Midbrain (tissue), 1 donor: ENCODE data around the gene C1RL.

Source experiments
- DNase-seq: peaks from one replicate; lab custom pipeline; 2025; lab: John Stamatoyannopoulos, UW

The C1RL gene

DNA sequence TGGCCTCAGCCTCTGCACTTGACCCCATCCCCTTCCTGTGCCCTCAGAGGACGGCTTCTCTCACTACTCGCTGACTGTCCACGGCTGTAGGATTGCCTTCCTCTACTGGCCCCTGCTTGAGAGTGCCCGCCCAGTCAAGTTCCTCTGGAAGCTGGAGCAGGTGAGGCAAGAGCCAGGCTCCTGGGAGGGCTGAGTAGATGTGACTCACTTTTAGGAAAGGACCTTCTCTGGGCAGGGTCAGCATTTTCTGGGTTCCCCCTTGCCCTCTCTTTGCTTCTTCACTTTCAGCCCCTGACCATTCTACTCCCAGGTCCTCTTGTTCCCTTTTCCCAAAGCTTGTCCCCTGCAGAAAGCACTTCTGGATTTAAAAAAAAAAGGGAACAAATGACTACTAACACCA lies 28.9 kb upstream of the C1RL start:
- DNase-seq: no peak

DNA sequence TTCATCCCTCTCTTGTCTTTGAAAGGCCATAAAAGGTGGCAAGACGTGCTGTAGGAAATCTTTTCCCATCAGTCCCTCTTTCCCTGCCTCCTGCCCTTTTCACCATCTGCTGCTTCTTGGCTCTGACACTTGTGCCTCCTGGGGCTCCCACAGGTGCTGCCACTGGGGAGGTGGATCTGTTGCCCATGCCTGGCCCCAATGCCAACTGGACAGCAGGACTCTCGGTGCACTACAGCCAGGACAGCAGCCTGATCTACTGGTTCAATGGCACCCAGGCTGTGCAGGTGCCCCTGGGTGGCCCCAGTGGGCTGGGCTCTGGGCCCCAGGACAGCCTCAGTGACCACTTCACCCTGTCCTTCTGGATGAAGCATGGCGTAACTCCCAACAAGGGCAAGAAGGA lies 27.7 kb upstream of the C1RL start:
- DNase-seq: no peak

DNA sequence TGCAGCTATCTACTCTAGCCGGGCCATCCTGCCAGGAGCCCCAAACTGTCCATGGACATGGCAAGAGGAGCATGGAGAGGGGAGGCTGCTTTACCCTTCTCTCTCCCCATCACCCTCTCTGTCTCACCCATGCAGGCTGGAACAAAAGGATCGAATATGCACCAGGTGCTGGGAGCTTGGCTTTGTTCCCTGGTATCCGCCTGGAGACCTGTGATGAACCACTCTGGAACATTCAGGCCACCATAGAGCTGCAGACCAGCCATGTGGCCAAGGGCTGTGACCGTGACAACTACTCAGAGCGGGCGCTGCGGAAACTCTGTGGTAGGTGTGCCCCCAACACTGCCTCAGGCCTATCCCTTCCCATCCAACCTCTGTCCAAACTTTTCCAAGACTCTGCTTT lies 27.1 kb upstream of the C1RL start:
- no peak for DNase-seq

DNA sequence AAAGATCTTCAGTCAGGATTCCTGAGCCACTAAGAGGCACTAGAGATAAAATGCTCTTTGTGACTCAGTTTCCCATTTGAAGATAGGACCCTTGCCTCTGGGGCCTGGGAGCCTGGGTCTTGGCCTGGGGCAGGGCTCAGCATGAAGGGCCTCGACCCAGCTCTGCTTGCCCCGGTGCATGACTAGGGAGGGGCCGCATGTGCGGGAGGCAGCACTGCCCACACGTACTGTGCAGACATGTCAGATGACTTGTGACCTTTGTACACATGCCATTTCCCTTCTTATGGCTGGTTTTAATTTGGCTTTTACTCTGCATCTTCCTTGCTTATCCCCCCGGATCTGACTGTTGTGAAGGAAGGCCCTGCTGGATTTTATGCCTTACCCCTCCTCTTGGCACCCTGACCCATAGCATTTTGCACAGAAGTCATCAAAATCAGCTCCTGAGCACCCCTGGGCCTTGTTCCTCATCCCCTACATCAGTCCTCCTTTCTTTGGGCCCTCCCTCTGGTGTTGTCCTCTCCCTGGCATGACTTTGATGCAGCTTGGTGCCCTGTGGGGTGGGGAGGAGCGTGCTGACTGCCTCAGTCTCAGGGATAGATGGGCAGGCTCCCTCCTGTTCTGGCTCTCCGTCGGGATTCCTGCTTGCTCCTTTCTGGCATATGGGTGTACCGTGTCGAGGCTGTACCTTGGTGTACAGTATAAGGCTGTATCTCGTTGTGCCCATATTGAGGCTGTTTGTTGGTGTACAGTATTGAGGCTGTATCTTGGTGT lies 25.6 kb upstream of the C1RL start:
- no peak for DNase-seq

DNA sequence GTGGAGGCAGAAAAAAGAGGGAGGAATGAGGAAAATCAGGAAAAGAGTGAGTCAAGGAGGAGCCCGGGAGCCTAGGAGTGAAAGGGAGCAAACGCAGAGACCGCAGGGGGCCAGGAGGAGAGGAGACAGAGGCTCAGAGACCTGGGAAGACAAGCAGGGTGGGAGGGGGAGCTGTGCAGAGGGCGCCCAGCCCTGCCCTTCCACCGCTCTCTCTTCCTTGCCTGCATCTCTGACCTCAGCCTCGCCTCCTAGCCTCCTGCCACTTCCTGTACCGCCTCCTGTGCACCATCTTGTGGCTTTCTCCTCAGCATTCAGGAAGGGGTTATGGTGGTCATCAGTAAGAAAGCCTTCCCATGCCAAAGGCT lies 22.5 kb upstream of the C1RL start:
- DNase-seq: no peak

DNA sequence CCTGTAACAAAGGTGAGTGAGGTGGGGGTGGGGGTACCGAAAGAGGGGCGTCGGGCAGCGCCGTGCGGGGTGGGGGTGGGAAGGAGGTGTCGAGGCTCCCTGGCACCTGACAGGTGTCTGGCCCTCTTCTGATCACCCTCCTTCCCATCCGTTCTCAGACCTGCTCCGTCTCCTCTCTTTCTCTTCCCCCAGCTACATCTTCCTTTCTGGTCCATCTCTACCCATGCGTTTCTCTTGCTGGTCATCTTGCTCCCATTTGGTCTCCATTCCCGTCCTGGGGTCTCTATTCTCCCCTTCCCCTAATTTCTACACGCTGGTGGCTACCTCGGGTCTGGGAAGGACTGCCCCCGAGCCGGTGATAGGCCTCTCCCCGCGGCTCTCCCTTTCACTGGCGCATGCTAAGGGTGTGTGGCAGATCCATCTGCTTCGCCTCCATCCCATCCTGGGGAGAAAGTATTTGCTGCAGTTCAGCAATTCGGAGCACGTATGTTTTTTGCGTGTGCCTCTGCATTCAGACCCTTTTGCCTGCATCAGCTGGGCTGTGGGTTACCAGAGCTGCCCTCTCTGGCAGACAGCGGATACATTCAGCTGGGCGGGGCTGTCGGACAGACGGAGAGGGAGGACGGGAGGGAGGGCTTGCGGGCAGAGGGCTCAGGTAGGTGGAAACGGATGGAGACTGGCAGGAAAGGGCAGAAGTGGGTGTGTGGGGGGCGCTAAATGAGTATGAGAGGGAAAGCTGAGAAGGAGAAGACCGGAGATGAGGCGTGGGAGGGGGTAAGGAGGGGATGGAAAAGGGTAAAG lies 21.9 kb upstream of the C1RL start:
- no peak for DNase-seq

DNA sequence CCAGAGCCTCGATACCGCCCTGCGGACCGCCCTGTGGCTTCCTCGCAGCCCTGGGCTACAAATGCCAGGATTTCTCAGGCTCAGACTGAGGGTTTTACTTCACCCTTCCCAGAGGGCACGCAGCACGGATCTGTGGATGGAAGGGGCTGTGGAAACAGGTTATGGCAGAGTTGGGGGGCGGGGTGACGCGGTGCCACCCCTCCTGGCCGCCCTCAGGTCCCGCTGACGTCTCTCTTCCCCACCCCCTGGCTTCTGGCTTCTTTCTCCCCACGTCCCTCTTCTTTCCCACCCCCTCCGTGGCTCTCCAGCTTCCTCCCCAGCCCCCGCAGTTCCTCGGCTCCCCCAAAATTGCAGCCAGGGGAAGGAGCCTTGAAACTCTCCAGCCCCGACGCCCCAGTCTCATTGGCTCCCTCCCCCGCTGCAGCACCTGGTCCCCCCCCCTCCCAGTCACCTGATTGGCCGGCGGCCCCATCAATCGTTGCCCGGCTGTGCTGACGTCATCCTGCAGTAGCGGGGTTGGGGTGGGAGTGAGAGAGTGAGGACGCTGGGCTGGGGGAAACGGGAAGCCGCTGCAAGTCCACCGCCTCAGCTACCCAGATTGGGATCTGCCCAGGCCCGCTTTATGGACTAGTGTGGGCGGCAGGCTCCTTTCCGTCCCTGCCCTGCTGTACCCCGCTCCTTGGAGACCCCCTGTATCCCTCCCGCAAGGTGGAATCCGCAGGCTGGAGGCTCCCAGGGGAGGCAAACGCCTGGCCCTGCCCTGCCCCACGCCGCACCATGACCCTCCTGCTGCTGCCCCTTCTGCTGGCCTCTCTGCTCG lies 21.1 kb upstream of the C1RL start, which contains the start of gene CLSTN3:
CLSTN3 (plus strand) TSS at position 500 of the 820 bp plus-strand sequence; CDS start at position 778, 278 bp downstream.
- DNase-seq: peak; percentile 70

DNA sequence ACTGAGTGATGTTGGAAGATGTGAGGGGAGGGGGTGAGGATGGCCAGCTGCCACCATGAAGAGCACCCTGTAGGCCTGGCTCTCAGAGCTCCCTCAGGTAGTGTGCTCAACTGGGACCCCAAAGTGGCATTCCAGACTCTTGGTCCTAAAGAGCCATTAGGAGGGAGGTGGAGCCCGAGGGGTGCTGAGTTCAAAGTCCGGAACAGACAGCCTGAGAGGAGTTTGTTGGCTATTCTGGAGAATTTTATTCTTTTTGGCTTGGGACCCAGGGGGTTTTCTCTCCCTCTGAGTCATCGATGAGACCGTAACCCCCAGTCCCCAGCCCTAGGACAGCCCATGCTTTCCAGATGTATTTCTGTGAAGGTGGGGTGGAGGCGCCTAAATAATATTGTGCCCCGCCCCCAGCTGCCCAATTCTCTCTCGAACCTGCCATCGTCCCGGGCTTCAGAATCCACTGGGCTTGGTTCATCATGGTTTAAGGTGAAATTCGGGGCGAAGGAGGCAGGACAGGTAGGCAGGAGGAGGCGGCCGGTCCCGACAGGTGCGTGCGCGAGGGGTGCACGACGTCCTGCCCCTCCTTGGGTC lies 20.4 kb upstream of the C1RL start:
- DNase-seq: no peak

DNA sequence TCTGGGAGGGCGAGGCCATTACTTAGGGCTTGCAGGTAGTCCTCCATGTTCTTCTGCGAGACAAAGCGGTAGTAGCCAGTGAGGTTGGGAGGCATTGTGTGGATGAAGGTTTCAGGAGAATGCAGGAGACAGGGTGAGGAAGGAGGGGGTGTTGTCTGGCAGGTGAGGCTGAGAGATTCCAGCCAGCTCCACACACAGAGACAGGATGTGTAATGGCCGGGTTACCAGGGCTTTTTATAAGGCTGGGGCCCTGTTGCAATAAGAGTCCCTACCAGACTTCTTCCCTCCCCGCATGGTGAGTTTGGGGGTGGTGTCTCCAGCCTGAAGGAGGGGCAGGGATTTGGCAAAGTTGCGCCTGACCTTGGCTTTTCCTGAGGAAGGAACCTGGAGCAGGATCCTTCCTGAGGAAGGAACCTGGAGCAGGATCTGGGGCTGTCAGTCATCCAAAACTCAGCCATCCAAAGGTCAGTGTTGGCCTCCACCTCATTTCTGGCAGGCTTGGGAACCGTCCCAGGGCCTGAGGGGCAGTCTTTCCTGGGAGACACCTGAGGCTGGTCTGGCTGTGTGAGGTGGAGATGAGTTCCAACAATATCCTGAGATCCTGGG lies 19.8 kb upstream of the C1RL start, which contains the start of gene RBP5:
RBP5 (minus strand) TSS at position 209 of the 606 bp plus-strand sequence; CDS start at position 95, 114 bp downstream.
- DNase-seq: no peak

DNA sequence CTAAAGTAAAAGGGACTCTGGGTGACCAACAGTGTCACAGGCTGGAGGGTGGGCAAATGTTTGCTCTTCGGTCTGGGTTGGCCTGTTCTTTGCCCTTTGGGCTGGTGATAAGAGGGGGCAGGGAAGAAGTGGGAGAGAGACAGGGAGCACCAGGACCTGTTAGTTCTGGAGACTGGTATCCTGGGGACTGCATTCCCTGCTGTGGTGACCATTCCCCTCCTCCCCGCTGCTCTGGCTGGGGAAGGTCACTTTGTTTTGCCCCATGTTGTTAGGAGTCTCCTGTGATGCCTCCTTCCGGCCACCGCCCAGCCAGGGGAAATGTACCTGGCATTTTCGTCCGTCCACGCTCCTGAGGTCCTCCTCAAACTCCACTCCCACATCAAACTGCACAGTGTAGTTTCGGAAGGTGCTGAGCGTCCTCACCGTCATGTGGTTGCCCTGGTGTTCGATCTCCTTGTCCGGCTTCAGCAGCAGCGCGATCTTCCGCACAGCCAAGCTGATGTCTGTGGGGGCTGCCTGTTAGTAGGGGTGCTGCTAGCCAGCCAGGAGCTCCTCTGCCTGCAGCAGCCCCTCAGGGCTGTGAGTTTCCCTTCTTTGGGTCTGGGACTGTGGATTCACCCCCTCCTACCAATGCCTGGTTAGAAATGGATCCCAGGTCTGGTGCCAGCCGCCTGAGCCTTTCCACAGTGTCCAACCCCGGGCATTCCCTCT lies 19.1 kb upstream of the C1RL start:
- no peak for DNase-seq

DNA sequence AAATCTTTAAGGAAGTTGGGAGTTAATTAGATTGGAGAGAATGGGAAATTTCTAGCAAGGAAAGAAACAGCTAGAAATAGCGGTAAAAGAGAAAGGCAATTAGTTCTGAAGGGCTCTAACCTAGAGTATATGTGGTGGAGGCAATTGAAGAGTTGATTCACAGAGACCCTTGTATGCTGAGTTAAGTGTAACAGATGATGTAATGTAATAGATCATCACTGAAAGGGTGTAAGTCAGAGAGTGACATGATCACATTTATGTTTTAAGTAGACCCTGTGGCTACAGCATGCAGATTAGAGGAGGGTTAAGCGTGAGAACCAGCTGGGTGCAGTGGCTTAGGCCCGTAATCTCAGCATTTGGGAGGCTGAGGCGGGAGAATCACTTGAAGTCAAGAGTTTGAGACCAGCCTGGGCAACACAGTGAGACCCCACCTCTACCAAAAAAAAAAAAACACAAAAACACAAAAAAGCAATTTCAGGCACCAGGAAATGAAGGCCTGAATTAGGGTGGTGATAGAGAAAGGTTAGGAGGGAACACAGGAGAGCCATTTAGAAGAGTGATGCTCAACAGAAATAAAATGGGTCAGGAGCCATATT lies 16.7 kb upstream of the C1RL start:
- DNase-seq: no peak

DNA sequence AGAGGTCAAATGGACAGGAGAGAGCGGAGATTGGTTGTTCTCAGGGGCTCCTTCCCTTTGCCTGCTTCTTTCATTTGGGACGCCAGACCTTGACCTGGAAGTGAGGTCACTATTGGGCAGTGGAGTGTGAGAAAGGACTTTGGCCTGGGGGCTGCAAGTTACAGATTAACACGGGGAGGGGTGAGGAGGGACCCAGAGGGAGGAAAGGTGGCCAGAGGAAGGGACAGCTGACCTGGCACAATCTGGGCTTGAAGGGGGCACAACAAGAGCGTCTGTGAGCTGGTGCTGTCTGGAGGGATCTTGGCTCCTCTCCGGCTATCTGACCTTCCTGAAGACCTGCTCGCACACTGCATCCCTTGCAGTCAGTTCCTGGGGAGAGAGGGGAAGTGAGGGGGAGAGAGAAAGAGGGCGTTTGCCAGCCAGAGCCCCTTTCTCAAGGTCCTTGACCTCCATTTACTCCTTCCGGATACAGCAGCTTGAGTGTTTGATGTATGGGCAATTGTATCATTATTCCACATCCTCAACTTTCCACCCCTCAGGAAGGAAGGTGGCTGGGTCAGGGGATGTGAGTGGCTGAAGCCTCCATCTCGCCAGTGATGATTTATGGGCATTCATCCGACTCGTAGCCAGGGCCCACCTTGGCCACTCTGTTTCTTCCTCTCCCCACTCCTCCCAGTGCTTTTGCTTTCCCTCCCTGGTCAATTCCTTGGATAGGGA lies 14.9 kb upstream of the C1RL start:
- DNase-seq: no peak

DNA sequence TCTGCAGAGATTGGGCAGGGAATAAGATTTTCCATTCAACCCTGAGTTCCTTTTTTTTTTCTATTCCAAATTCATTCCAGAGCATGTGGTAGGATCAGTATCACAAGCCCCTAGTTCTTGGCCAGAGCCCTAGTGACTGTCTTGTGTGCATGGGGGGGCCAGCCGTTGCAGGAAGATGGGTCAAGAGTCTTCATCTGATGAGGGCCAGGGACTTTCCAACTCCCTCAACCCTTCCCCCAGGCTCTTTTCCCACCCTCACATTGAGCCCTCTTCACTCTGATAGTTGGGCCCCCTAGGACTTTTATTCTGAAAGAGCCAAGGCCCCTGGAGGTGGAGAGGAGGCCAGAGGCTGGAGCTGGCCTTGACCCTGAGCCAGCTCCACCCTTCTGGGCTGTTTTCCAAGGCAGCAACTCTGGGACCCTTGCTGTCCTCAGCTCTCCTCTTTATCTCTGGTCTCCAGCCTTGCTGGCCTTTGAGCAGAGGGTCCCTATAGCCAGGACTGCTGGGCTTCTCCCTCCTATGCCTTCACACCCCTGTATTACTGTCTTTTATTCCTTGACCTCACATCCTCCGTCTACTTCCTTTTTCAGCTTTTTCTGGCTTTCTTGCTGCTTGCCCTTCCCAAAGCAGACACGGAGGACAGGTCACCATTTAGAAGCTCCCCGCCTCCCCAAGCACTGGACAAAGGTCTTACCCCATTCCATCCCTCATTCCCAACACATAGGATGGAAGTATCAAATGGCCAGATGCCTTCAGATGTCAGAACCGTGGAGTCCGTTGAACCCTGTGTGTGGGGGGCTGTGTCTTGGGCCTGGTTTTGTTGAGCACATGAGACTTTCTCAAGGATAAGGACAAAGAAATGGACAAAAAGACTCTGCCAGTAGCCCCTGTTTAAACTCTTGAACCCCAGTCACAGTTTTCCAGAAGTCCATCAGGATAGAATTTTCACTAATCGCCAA lies 14.1 kb upstream of the C1RL start:
- DNase-seq: no peak

DNA sequence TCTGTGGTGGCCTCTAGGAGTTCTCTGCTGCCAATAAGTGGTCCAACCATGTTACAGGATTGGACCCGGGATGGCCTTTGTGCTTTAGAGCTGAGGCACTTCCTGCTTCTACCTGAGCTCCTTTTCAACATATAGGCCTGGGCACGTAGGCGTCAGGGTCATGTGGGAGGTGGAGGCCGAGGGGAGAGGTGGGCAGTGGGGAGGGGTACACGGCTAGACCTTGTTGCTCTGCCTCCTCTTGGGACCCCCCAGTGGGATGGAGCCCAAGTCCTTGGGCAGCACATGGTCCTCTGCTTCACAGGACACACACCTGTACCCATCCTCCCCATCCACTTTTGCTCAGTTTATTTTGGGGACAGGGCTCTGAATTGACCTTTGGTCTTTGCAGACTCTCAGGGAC lies 12.3 kb upstream of the C1RL start:
- DNase-seq: no peak

DNA sequence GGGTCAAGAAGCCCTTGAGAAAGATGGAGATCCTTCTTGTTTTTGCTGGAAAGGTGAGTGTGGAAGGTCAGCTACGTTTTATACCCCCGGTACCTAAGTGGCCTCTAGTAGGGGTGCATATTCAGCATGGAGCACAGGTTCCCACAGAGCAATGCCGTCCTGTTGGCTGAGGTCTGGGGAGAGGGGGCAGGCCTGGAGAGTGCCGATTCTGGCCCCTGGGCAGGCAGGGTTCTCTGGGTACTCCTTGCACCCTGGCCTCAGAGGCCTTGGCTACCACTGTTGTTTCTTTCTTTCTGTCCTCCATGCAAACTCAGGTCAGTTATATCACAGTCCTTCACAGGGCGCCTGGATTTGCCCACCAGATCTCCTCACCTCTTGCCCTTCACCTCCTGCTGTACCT lies 11.2 kb upstream of the C1RL start:
- DNase-seq: no peak

DNA sequence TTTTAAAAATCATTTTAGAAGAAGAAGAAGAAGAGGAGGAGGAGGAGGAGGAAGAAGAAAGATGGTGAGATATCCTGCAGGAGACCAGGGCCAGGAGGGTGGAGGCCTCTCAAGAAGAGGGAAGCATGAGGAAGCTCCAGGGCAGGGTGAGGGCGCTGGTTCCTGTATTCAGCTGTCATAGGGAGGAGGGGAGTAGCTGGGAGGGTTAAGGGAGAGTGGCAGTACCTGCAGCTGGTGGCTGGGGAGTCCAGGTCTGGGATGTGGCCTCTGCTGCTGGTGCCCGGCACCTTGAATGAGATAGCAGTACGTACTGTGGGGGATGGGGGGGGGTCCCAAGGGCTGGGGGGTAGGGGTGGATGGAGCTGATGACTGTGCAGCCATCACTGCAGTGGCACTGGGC lies 9.9 kb upstream of the C1RL start:
- no peak for DNase-seq

DNA sequence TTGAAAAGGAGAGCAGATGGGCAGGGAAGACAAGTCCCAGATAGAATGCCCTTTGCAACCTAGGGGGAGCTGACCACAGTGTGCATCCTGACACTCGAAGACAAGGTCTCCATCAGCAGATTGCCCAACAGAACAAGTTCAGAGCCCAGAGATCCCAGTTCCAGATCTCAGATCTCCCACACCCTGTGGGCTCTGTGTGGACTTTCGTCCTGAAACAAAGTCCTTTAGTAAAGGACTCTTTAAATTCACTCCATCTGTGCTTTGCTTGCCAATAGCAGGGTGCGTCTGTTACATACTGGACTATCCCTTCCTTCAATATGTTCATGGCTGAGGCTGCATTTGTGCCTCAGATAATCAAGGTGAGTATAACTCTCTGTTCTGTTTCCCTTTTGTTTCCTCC lies 8.7 kb upstream of the C1RL start:
- no peak for DNase-seq

DNA sequence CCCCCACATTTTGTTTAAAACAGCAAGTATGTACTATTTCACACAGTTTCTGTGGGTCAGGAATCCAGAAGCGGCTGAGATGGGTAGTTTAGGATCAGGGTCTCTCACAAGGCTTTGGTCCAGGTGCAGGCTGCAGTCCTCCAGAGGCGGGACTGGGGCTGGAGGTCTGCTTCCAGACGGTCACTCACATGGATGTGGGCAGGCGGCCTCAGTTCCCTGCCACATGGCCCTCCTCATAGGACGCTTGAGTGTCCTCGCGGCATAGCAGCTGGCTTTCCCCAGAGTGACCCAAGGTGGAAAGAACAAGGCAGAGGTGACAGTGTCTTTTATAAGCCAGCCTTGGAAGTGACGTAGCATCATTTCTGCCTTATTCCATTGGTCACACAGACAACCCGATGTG lies 7.9 kb upstream of the C1RL start:
- DNase-seq: no peak

DNA sequence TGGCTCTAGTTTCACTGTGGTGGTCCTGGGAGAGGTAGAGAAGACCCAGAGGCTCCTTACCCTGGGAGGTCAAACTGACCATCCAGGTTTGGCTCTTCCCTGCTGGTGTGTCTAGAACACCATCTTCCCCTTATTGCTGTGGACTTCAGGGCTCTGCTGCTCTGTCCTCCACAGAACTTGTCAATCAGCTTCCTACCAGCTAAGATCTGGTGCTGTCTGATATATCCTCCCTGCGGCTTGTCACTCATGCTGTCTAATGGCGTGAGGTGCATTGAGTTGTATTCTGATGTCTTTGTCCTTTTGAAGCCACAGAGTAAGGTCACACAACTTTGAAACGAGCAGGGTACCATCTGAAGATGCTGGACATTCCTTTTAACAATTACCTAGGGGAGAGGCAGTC lies 7.2 kb upstream of the C1RL start:
- no peak for DNase-seq
